K562 (cell line): ENCODE measurements around the gene SHLD1.

Experiments
- ARID3A ChIP-seq: IDR thresholded peaks from 2 replicates; pipeline ENCODE4 v1.6.1; 2012; ENCODE audit warnings: low read depth, low read length, improper control_type of control experiment, borderline replicate concordance
- BRF1 ChIP-seq: IDR thresholded peaks from 3 replicates; pipeline ENCODE4 v1.6.1; 2011; ENCODE audit warnings: borderline replicate concordance, mild to moderate bottlenecking; ENCODE audit not compliant: insufficient read length; ENCODE audit errors: extremely low read depth
- CEBPB ChIP-seq: fragments of 450-650 bp; IDR thresholded peaks from 2 replicates; pipeline ENCODE4 v1.6.1; 2016; ENCODE audit warnings: missing genetic modification characterization, missing compliant biosample characterization
- EGR1 ChIP-seq: fragments of 450-650 bp; conservative IDR thresholded peaks from 2 replicates; pipeline ENCODE4 v1.6.1; 2017; ENCODE audit warnings: mild to moderate bottlenecking
- HDGF ChIP-seq: fragments of 450-650 bp; IDR thresholded peaks from 2 replicates; pipeline ENCODE4 v1.6.1; 2016
- LEF1 ChIP-seq: fragments of 450-650 bp; IDR thresholded peaks from 2 replicates; pipeline ENCODE4 v1.6.1; 2016; ENCODE audit warnings: mild to moderate bottlenecking
- RB1 ChIP-seq: fragments of 450-650 bp; IDR thresholded peaks from 2 replicates; pipeline ENCODE4 v1.6.1; 2017; ENCODE audit warnings: low read depth, mild to moderate bottlenecking
- SUPT5H ChIP-seq: fragments of 450-650 bp; IDR thresholded peaks from 2 replicates; pipeline ENCODE4 v1.6.1; 2016
- TEAD1 ChIP-seq, 2 experiments: fragments of 450-650 bp in 1 of 2; sonication (generic) in 1 of 2; formaldehyde crosslinking; IDR thresholded peaks; 2 replicates each; pipeline versions ENCODE4 v1.4.0 to v1.8.0; 2020 to 2022; ENCODE audit warnings: mild to moderate bottlenecking in 2 of 2, missing genetic modification reagents in 1 of 2
- VEZF1 ChIP-seq: fragments of 200-800 bp; sonication (Bioruptor generic); IDR thresholded peaks from 2 replicates; pipeline ENCODE4 v1.6.1; 2017; ENCODE audit warnings: missing genetic modification characterization, missing compliant biosample characterization
- ZFX ChIP-seq: sonication (generic); formaldehyde crosslinking; IDR thresholded peaks from 2 replicates; pipeline ENCODE4 v1.8.0; 2022; ENCODE audit warnings: mild to moderate bottlenecking, missing genetic modification reagents, moderate library complexity
- ZZZ3 ChIP-seq: fragments of 450-650 bp; IDR thresholded peaks from 2 replicates; pipeline ENCODE4 v1.6.1; 2016; ENCODE audit warnings: antibody characterized with exemption, mild to moderate bottlenecking, moderate library complexity

- TF ChIP-seq HDGF, result no peak
- TF ChIP-seq RB1, result no peak
- no peak for TF ChIP-seq BRF1
- TF ChIP-seq ZFX, result no peak
- TF ChIP-seq LEF1, result no peak
- TF ChIP-seq ZZZ3, result no peak
- no peak for TF ChIP-seq ARID3A
- TF ChIP-seq EGR1, result no peak
- no peak for TF ChIP-seq VEZF1 (CRISPR knock-in tag)
- no peak for TF ChIP-seq TEAD1 (CRISPR knock-in tag; IDR thresholded peaks at IDR 0.05)
- no peak for TF ChIP-seq CEBPB (tag)
- no peak for TF ChIP-seq SUPT5H
These were observed 4.7 kb upstream of the SHLD1 start for GRCh38 chr20:5745416-5746030.
